Measurements from ENCODE around the gene PEX5L. TPM values are rescaled to one million over a fixed set of nuclear protein-coding genes. Genes with fewer than 3 reads are reported as not detected.
A peak's percentile ranks its signal among the peaks of the same experiment; 100 is the strongest.

PEX5L gene
- total RNA-seq, 2 donors from 2014 or later, result 4.2 to 13.2 TPM

DNA sequence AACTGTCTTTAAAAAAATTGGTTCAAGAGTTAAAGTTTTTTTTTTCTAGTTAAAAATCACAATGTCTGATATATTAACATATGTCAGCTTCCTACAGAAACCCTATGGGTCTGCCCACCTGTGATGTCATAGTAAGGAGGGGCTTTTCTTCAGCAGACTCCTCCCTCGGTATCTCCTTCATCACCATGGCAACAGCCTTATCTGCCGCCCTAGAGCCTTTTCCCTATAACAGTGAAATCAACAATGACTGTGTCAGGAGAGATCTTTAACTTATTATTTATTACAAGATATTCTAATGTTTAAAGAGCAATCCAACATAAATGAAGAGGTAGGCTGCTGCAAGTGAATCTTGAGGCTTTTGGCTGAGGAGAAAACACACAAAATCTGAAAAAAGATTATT, 138.7 kb downstream of the PEX5L start:
- no peak overlapping the region for H3K4me3 ChIP-seq
- H3K27ac ChIP-seq, result no peak overlapping the region
- intact Hi-C loops (cut with DNase I), result no loop called here
- ATAC-seq, result peak; percentile 68
- H3K36me3 ChIP-seq (replicated peaks in 1 of 2; ENCODE audit: insufficient read depth in 1 of 2, low read depth in 2 of 2), result no peaks in the 10 kb centered on the region
- WGBS, 2 donors, result 23 to 28% methylated on average over 2 of the region's 2 CpGs
- no peaks in the 10 kb centered on the region for H3K27me3 ChIP-seq
- peaks cover 8% of the 10 kb centered on the region for H3K4me1 ChIP-seq
- no peaks in the 10 kb centered on the region for H3K9me3 ChIP-seq
- no peak for TF ChIP-seq CTCF (IDR thresholded peaks at IDR 0.05)
- no peak for TF ChIP-seq POLR2A (IDR thresholded peaks at IDR 0.05)
- peak; percentile 24 to 40 (median 38) for DNase-seq

DNA sequence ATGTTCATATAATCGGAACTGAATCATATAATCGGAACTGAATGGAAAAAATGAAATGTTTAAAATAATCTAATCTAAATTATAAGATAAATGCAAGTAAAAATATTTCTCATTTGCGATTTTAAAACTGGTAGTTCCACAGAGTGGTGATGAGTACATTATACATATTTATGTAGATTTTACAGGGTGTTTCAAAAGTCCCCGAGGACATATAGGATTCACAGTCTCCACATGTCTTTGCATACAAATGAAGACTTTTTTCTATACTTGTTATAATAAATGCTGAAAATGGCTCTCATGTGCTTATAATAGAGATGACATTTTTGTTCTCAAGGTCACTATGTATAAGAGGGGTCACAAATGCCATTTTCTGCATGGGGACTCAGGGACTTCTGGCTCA, 139.5 kb downstream of the PEX5L start:
- no peak overlapping the region for H3K27ac ChIP-seq
- no peaks in the 10 kb centered on the region for H3K9me3 ChIP-seq
- H3K4me1 ChIP-seq, result peaks cover 8% of the 10 kb centered on the region
- intact Hi-C loops (cut with DNase I), result no loop called here
- no peak for ATAC-seq
- 63 to 73% methylated on average over 4 of the region's 4 CpGs for WGBS, 2 donors
- H3K36me3 ChIP-seq (replicated peaks in 1 of 2; ENCODE audit: insufficient read depth in 1 of 2, low read depth in 2 of 2), result no peaks in the 10 kb centered on the region
- no peak overlapping the region for H3K4me3 ChIP-seq
- H3K27me3 ChIP-seq, result no peaks in the 10 kb centered on the region
- no peak for DNase-seq
- TF ChIP-seq CTCF (IDR thresholded peaks at IDR 0.05) (no peak), POLR2A (IDR thresholded peaks at IDR 0.05) (no peak)

GRCh38 chr3:179896507-179896906, 140.2 kb downstream of the PEX5L start:
- intact Hi-C loops (cut with DNase I), result no loop called here
- no peaks in the 10 kb centered on the region for H3K27me3 ChIP-seq
- ATAC-seq, result peak; percentile 27
- no peak overlapping the region for H3K27ac ChIP-seq
- no peaks in the 10 kb centered on the region for H3K9me3 ChIP-seq
- no peaks in the 10 kb centered on the region for H3K36me3 ChIP-seq (replicated peaks in 1 of 2; ENCODE audit: insufficient read depth in 1 of 2, low read depth in 2 of 2)
- no peak for DNase-seq
- H3K4me1 ChIP-seq, result peaks cover 8% of the 10 kb centered on the region
- 22 to 33% methylated on average over 2 of the region's 2 CpGs for WGBS, 2 donors
- no peak for TF ChIP-seq CTCF (IDR thresholded peaks at IDR 0.05)
- no peak for TF ChIP-seq POLR2A (IDR thresholded peaks at IDR 0.05)
- H3K4me3 ChIP-seq, result no peak overlapping the region

DNA sequence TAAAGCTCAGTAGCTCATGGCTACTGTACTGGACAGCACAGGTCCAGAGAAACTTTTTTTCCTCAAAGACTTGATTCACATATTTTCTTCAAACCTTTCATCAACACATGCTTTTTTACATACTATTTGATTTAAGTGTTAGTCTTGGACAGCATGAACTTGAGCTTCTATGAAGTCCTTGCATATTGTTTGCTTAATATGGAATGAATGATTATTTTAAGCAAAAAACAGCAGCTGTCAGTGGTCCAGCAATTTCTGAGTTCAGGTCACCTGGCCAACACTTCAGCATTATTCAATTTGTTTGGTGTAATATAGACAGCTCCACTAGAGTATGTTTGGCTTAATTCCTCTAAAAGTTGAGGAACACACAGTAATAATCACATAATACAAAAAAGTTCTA, 141.4 kb downstream of the PEX5L start:
- H3K4me3 ChIP-seq, result no peak overlapping the region
- ATAC-seq, result peak; percentile 63

More for the DNA sequence above, 141.4 kb downstream of the PEX5L start:
- Histone ChIP-seq H3K9me3 (no peaks in the 10 kb centered on the region), H3K36me3 (replicated peaks in 1 of 2; ENCODE audit: insufficient read depth in 1 of 2, low read depth in 2 of 2) (no peaks in the 10 kb centered on the region), H3K27me3 (no peaks in the 10 kb centered on the region), H3K4me1 (peaks cover 8% of the 10 kb centered on the region), H3K27ac (no peak overlapping the region)
- intact Hi-C loops (cut with DNase I), result no loop called here
- TF ChIP-seq CTCF (IDR thresholded peaks at IDR 0.05), result peak in 1 of 7 experiments; percentile 22
- no peak for TF ChIP-seq POLR2A (IDR thresholded peaks at IDR 0.05)
- peak in 3 of 4 donors; percentile 8 to 46 (median 13) for DNase-seq
